ENCODE measurements around the gene FGFR2. TPM values are rescaled to one million over a fixed set of nuclear protein-coding genes. Genes with fewer than 3 reads are reported as not detected.

The FGFR2 gene
- total RNA-seq, 2 donors from 2014 or later = 49.7 to 78.5 TPM

- peaks cover 8% of the 10 kb centered on the region for H3K4me1 ChIP-seq (replicated peaks)
- no peak for TF ChIP-seq CTCF (IDR thresholded peaks at IDR 0.05)
- no peak for TF ChIP-seq POLR2A (IDR thresholded peaks at IDR 0.05)
- TF ChIP-seq POLR2AphosphoS5 (IDR thresholded peaks at IDR 0.05) = no peak
- intact Hi-C loops (cut with DNase I) = no loop called here
Observed at GRCh38 chr10:121591186-121591585, 7.1 kb downstream of the FGFR2 start.

GRCh38 chr10:121590772-121591171 is 7.5 kb downstream of the FGFR2 start:
- Histone ChIP-seq H3K27me3 (replicated peaks; ENCODE audit: insufficient read depth) (no peaks in the 10 kb centered on the region), H3K9me3 (no peaks in the 10 kb centered on the region), H3K4me1 (replicated peaks) (peaks cover 8% of the 10 kb centered on the region), H3K27ac (no peak overlapping the region), H3K4me3 (no peak overlapping the region), H3K36me3 (no peaks in the 10 kb centered on the region)
- WGBS = 77% methylated on average over 9 of the region's 9 CpGs
- DNase-seq (ENCODE audit: low spot score) = no peak
- intact Hi-C loops (cut with DNase I) = no loop called here
- TF ChIP-seq POLR2AphosphoS5 (IDR thresholded peaks at IDR 0.05) = no peak
- TF ChIP-seq CTCF (IDR thresholded peaks at IDR 0.05) = no peak
- TF ChIP-seq POLR2A (IDR thresholded peaks at IDR 0.05) = no peak

More at GRCh38 chr10:121591186-121591585, 7.1 kb downstream of the FGFR2 start:
- no peak for DNase-seq (ENCODE audit: low spot score)
- no peaks in the 10 kb centered on the region for H3K27me3 ChIP-seq (replicated peaks; ENCODE audit: insufficient read depth)
- no peaks in the 10 kb centered on the region for H3K9me3 ChIP-seq
- no peaks in the 10 kb centered on the region for H3K36me3 ChIP-seq
- 53% methylated on average over 6 of the region's 6 CpGs for WGBS
- H3K27ac ChIP-seq = no peak overlapping the region
- H3K4me3 ChIP-seq = no peak overlapping the region

GRCh38 chr10:121589553-121589952 is 8.7 kb downstream of the FGFR2 start:
- no peak for TF ChIP-seq CTCF (IDR thresholded peaks at IDR 0.05)
- TF ChIP-seq POLR2AphosphoS5 (IDR thresholded peaks at IDR 0.05) = peak; percentile 81
- DNase-seq (ENCODE audit: low spot score) = no peak
- H3K4me3 ChIP-seq = no peak overlapping the region
- no peaks in the 10 kb centered on the region for H3K27me3 ChIP-seq (replicated peaks; ENCODE audit: insufficient read depth)
- intact Hi-C loops (cut with DNase I) = no loop called here
- H3K9me3 ChIP-seq = no peaks in the 10 kb centered on the region
- H3K27ac ChIP-seq = peak overlapping the region in 1 of 2 donors; percentile 19
- peaks cover 8% of the 10 kb centered on the region for H3K4me1 ChIP-seq (replicated peaks)
- H3K36me3 ChIP-seq = no peaks in the 10 kb centered on the region
- 29% methylated on average over 3 of the region's 3 CpGs for WGBS

GRCh38 chr10:121583857-121584256 is 14.4 kb downstream of the FGFR2 start:
- DNase-seq (ENCODE audit: low spot score) = no peak
- H3K27me3 ChIP-seq (replicated peaks; ENCODE audit: insufficient read depth) = no peaks in the 10 kb centered on the region
- 94% methylated on average over 1 of the region's 1 CpG for WGBS
- no peak overlapping the region for H3K4me3 ChIP-seq
- H3K27ac ChIP-seq = no peak overlapping the region
- intact Hi-C loops (cut with DNase I) = no loop called here
- H3K36me3 ChIP-seq = no peaks in the 10 kb centered on the region
- H3K9me3 ChIP-seq = no peaks in the 10 kb centered on the region
- H3K4me1 ChIP-seq (replicated peaks) = peaks cover 6% of the 10 kb centered on the region
- TF ChIP-seq CTCF (IDR thresholded peaks at IDR 0.05) = no peak
- no peak for TF ChIP-seq POLR2A (IDR thresholded peaks at IDR 0.05)
- no peak for TF ChIP-seq POLR2AphosphoS5 (IDR thresholded peaks at IDR 0.05)

- WGBS = 83% methylated on average over 6 of the region's 6 CpGs
- Histone ChIP-seq H3K4me1 (replicated peaks) (peaks cover 4% of the 10 kb centered on the region), H3K27me3 (replicated peaks; ENCODE audit: insufficient read depth) (no peaks in the 10 kb centered on the region), H3K9me3 (no peaks in the 10 kb centered on the region), H3K27ac (no peak overlapping the region), H3K36me3 (no peaks in the 10 kb centered on the region), H3K4me3 (no peak overlapping the region)
- intact Hi-C loops (cut with DNase I) = no loop called here
- DNase-seq (ENCODE audit: low spot score) = no peak
- TF ChIP-seq POLR2AphosphoS5 (IDR thresholded peaks at IDR 0.05) (no peak), CTCF (IDR thresholded peaks at IDR 0.05) (no peak), POLR2A (IDR thresholded peaks at IDR 0.05) (no peak)
Observed at GRCh38 chr10:121583258-121583657, 15.0 kb downstream of the FGFR2 start.
